BJ (cell line): ENCODE results near the gene OXT. TPM values are rescaled to one million over a fixed set of nuclear protein-coding genes. Genes with fewer than 3 reads are reported as not detected.

Experiments used
- CTCF ChIA-PET: fragments of 350-600 bp; formaldehyde crosslinking; extraction: SDS; loops from one replicate; lab custom pipeline; 2021; ENCODE audit warnings: antibody characterized with exemption, inconsistent platforms; lab: Yijun Ruan, JAX
- POLR2A ChIA-PET: fragments of 300-600 bp; sonication (Branson Sonifier 250); formaldehyde crosslinking; extraction: SDS; loops from one replicate; lab custom pipeline; 2021; ENCODE audit warnings: antibody characterized with exemption; lab: Charles Lee
- DNase-seq: peaks from one replicate; pipeline ENCODE4 v3.0.0-alpha.2; 2011; ENCODE audit warnings: low read depth
- H3K27me3 ChIP-seq: 2 replicates; pipeline ENCODE4 v1.6.0; 2011; ENCODE audit warnings: low read length; ENCODE audit not compliant: control insufficient read depth, insufficient read depth
- H3K36me3 ChIP-seq: 2 replicates; pipeline ENCODE4 v1.5.1; 2011; ENCODE audit warnings: low read length; ENCODE audit not compliant: control insufficient read depth, insufficient read depth
- H3K4me3 ChIP-seq: 2 replicates; pipeline ENCODE4 v1.5.1; 2011; ENCODE audit warnings: low read depth, mild to moderate bottlenecking, control low read depth, low read length
- polyA plus RNA-seq: library from polyadenylated mRNA; depleted of rRNA; stranded (reverse); fragments of >200 nt; gene quantifications from 2 replicates; pipeline ENCODE4 v1.2.3, GENCODE V29; 2011
- TF ChIP-seq, protein P1 (sequence below): IDR thresholded peaks from 2 replicates; pipeline ENCODE4 v1.5.1; 2011; ENCODE audit warnings: low read depth, mild to moderate bottlenecking, control low read depth, inconsistent platforms, low read length, moderate library complexity; ENCODE audit not compliant: insufficient read depth

Gene OXT
- polyA plus RNA-seq, 1 experiment, result not detected

DNA sequence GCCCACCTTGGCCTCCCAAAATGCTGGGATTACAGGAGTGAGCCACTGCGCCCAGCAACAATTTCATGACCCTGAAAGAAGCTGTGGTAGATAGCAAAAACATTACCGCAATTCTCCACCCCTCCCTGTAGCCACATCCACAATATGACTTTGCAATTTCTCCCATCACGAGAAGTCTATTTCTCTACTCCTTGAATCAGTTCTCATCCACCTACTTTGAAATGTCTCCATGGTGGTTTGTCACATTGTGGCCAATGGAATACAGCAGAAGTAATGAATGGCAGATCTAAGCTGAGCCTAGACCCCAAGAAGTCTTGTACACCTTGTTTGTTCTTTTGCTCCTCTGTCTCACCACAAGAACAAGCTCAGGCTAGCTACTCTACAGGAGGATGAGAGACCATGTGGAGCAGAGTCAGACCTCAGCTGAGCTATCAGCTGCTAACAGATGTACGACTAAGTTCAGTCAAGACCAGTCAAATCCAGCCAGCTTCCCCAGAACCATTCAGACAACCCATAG lies 6.3 kb downstream of the OXT start:
- TF ChIP-seq, protein P1, sequence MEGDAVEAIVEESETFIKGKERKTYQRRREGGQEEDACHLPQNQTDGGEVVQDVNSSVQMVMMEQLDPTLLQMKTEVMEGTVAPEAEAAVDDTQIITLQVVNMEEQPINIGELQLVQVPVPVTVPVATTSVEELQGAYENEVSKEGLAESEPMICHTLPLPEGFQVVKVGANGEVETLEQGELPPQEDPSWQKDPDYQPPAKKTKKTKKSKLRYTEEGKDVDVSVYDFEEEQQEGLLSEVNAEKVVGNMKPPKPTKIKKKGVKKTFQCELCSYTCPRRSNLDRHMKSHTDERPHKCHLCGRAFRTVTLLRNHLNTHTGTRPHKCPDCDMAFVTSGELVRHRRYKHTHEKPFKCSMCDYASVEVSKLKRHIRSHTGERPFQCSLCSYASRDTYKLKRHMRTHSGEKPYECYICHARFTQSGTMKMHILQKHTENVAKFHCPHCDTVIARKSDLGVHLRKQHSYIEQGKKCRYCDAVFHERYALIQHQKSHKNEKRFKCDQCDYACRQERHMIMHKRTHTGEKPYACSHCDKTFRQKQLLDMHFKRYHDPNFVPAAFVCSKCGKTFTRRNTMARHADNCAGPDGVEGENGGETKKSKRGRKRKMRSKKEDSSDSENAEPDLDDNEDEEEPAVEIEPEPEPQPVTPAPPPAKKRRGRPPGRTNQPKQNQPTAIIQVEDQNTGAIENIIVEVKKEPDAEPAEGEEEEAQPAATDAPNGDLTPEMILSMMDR, result no peak
- CTCF ChIA-PET, result interaction anchor here (0.7 to 1.3 kb wide), 3 partner anchors 21 to 1038 kb away, joined by 4 to 25 read pairs (median 5); no protein-coding TSS in a partner anchor
- Histone ChIP-seq H3K27me3 (peaks cover 30% of the 10 kb centered on the region), H3K4me3 (no peak overlapping the region), H3K36me3 (no peaks in the 10 kb centered on the region)
- no peak for DNase-seq
- POLR2A ChIA-PET, result no interaction called here

DNA sequence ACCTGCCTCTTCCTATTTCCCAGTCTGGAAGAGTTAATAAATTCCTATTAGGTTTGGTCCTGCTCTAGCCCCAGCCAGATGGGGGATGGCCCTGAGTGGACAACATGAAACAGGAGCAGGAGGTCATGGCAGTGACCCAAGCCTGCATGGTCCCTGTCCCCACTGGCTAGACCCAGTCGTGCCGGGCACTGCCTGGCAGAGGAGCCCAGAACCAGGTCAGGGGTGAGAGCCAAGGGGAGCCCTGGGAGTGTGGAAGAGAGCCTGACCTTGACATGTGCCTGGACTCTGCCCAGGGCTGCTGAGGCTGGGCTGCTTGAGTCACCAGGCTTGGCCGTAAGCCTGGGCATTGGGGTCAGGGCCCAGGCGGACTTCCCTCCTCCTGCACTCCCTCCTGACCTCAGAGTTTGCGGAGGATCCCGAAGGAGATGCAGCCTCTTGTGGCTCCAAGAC lies 9.5 kb downstream of the OXT start:
- ChIA-PET POLR2A (no interaction called here), CTCF (no interaction called here)
- TF ChIP-seq, protein P1, result no peak
- Histone ChIP-seq H3K36me3 (no peaks in the 10 kb centered on the region), H3K27me3 (peaks cover 33% of the 10 kb centered on the region), H3K4me3 (no peak overlapping the region)
- no peak for DNase-seq

DNA sequence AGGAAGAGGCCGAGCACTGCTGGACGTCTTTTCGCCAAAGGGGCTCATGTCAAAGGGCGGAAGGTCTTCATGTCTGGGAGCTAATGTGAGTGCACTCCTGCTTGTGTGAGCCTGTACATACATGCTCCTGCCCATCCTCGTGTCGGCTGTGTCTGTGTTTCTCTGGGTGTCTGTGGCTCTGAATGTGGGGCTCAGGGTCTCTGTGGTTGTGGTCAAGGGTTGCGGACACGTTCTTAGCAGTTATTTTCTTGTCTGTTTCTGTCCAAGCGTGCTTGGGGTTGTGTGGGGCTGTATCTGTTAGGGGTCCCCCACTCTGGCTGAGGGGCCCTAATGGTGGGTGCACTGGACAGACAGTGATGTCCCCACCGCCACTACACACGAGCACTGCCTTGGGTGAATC lies 10.2 kb downstream of the OXT start:
- DNase-seq, result no peak
- ChIA-PET POLR2A (no interaction called here), CTCF (no interaction called here)
- Histone ChIP-seq H3K4me3 (no peak overlapping the region), H3K27me3 (peaks cover 33% of the 10 kb centered on the region), H3K36me3 (no peaks in the 10 kb centered on the region)
- TF ChIP-seq, protein P1, result no peak

DNA sequence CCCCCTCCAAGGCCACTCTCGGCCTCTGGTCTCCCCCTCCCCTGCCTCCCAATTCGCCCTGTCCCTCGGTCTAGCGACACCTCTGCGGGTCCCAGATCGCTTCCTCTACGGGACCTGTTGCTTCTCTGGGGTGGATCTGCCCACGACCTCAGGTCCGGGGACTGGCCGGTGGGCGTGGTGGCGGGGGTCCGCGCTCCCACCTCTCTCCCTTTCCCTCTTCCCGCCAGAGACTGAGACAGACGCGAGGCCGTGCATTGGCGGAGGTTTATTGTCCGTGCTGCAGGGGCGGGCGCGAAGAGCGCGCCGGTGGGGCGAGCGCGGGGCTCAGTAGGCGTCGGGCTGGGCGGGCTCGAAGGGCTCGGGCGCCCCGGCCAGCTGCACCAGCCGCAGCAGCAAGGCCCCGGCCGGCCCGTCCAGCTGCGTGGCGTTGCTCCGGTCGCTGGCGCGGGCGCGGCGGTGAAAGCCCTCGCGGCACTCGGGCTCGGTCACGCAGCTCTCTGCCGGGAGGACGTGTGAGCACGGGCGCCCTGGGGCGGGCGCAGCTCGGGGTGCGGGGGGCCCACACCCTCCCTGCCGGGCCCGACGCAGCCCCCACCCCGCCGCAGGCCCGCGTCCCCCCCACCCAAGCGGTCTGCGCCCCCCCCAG lies 11.0 kb downstream of the OXT start:
- Histone ChIP-seq H3K4me3 (no peak overlapping the region), H3K36me3 (no peaks in the 10 kb centered on the region), H3K27me3 (peaks cover 33% of the 10 kb centered on the region)
- TF ChIP-seq, protein P1, result no peak
- ChIA-PET CTCF (interaction anchor here (1.2 kb wide), 1 partner anchor 15 kb away, joined by 3 read pairs; no protein-coding TSS in a partner anchor), POLR2A (no interaction called here)
- DNase-seq, result no peak
